ENCODE measurements around the gene ZGPAT.

The ZGPAT gene

DNA sequence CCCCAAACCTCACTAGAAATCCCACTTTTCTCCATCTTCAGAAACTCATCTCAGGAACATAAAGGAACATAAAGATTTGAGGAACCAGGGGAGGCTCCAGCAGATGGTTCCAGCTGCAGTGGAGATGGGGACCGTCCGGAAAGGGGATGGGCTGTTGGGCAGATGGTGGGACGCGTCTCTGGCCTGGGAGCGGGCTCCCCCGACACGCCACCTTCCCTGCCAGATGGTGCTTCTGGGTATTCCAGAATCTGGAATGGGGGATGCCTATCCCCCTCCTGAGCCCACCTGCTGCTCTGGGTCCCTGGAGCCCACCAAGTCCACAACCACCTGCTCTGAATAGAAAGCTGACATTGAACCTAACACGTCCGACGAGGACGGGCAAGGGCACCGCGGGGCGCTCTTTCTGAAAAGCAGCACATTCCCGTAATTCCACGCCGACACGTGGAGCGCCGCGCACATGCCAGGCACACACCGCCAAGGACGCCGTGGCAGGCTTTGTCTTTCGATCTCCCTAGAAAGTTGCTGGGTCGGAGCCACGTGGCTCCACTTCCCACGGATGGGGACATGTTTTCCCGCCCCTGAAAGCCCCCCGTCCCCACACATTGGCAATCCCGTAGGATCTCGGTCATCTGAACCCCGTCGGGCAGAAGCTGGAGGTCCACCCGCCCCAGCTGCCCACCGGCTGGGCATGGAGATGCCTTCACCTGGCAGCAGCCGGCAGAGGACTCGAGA, 59.0 kb downstream of the ZGPAT start:
- TF ChIP-seq, protein P1, sequence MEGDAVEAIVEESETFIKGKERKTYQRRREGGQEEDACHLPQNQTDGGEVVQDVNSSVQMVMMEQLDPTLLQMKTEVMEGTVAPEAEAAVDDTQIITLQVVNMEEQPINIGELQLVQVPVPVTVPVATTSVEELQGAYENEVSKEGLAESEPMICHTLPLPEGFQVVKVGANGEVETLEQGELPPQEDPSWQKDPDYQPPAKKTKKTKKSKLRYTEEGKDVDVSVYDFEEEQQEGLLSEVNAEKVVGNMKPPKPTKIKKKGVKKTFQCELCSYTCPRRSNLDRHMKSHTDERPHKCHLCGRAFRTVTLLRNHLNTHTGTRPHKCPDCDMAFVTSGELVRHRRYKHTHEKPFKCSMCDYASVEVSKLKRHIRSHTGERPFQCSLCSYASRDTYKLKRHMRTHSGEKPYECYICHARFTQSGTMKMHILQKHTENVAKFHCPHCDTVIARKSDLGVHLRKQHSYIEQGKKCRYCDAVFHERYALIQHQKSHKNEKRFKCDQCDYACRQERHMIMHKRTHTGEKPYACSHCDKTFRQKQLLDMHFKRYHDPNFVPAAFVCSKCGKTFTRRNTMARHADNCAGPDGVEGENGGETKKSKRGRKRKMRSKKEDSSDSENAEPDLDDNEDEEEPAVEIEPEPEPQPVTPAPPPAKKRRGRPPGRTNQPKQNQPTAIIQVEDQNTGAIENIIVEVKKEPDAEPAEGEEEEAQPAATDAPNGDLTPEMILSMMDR (IDR thresholded peaks at IDR 0.05; ENCODE audit: insufficient read depth, low read depth, low read length, missing control alignments) = no peak

DNA sequence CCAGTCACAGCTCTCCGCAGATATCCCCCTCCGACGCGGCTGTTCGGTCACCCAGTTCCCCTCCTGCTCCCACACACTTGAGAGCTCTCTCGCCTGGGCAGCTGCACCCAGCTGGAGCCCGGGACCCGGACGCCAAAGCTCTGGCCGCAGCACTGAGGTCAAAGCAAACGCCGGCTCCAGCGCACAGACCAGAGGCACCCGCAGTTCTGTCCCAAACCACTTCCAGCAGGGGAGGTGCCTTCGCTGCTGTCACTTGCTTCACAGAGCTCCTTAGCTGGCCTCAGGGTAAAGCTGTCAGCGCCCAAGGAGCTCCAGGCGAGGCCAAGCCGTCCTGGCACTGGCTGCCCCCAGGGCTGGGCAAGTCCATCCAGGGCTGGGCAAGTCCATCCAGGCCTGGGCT, 59.6 kb downstream of the ZGPAT start:
- TF ChIP-seq, protein P1 (IDR thresholded peaks at IDR 0.05; ENCODE audit: insufficient read depth, low read depth, low read length, missing control alignments) = no peak
- H3K4me3 ChIP-seq (ENCODE audit: low read depth, low read length) = no peak overlapping the region
- no peak for DNase-seq (ENCODE audit: low read depth)

More for the DNA sequence above, 59.0 kb downstream of the ZGPAT start:
- DNase-seq (ENCODE audit: low read depth) = no peak
- H3K4me3 ChIP-seq (ENCODE audit: low read depth, low read length) = no peak overlapping the region

DNA sequence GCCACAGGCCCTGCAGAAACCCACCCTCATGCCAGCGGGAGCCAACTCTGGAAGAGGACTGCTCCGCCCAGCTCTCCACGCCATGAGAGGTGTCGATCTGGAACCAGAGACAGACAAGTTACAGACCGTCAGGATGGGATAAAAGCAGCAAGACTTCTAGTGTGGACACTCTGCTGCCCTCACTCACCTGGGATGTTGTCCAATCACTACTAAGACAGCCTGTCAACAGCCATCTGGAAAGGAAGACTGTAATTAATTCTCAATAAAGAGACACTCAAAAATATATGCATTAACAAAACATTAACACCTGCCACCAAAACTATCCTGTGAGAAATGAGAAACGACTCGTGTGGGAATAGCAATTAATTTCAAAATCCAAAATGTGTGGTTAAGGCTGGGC, 60.0 kb downstream of the ZGPAT start:
- DNase-seq (ENCODE audit: low read depth) = no peak
- no peak overlapping the region for H3K4me3 ChIP-seq (ENCODE audit: low read depth, low read length)
- TF ChIP-seq, protein P1 (IDR thresholded peaks at IDR 0.05; ENCODE audit: insufficient read depth, low read depth, low read length, missing control alignments) = no peak

DNA sequence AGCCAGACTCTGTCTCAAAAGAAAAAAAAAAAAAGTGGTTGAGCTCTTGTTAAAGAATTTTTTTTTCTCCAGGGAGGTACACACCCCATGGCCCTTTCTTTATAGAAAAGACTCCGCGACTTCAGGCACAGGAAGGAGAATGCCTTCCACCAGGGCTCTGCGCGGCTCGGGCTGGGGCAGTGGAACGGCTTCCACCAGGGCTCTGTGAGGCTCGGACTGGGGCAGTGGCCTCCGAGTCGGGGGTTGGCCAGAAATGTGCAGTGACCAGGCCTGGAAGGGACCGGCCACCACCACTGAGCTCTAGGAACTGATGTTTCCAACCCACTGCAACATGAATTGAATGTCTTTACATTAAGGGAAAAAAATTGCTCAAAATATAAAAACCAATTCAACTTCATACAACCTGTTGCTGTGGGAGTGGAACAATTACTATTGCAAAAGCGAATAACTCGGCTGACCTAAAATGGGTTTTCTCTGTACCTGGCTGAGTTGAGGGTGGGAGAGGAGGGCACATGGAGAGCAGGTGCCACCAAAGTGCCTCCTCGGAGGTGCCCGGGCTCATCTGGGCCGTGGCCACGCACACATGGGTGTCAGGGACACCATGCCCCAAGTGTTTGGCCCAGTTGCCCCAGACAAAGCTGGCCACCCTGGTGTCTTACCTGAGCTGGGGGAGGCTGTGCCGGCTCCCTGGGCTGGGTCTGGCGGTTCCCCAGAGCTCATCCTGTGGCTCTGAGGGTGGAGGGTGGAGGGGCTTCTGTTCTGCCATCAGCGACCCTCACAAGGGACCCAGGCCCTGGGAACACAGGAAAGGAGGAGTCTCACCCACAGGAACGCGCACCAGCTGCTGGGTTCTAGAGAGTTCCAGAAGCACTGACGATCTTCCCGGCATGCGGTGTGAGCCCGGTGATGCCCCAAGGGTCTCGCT, 61.0 kb downstream of the ZGPAT start:
- no peak overlapping the region for H3K4me3 ChIP-seq (ENCODE audit: low read depth, low read length)
- TF ChIP-seq, protein P1 (IDR thresholded peaks at IDR 0.05; ENCODE audit: insufficient read depth, low read depth, low read length, missing control alignments) = no peak
- no peak for DNase-seq (ENCODE audit: low read depth)

DNA sequence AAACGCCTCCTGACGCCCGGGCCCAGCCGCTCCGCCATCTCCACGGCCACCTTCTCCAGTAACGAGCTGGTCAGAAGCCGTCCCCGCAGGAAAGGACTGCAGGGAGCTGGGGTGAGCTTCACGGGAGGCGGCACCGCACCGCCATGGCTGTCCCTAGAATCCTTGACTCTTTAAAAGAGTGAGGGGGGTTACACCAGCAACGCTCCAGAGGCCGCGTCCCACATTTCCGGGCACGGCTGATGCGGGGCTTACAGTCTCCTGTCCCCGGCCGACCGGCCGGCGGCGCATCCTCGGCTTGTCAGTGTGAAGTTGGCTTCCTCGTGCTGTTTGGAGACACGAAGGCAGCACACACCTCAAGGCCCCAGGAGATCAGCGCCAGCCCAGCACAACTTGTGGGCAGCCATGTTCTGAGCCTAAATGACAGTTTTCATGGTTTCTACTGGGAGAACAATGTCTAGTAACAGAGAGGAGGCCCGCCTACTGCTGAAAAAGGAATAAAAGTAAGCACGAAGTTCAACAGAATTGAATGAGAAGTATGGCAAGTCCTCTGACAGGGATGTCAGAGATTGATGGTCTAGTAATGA, 62.1 kb downstream of the ZGPAT start:
- H3K4me3 ChIP-seq (ENCODE audit: low read depth, low read length) = no peak overlapping the region
- no peak for DNase-seq (ENCODE audit: low read depth)
- TF ChIP-seq, protein P1 (IDR thresholded peaks at IDR 0.05; ENCODE audit: insufficient read depth, low read depth, low read length, missing control alignments) = no peak

DNA sequence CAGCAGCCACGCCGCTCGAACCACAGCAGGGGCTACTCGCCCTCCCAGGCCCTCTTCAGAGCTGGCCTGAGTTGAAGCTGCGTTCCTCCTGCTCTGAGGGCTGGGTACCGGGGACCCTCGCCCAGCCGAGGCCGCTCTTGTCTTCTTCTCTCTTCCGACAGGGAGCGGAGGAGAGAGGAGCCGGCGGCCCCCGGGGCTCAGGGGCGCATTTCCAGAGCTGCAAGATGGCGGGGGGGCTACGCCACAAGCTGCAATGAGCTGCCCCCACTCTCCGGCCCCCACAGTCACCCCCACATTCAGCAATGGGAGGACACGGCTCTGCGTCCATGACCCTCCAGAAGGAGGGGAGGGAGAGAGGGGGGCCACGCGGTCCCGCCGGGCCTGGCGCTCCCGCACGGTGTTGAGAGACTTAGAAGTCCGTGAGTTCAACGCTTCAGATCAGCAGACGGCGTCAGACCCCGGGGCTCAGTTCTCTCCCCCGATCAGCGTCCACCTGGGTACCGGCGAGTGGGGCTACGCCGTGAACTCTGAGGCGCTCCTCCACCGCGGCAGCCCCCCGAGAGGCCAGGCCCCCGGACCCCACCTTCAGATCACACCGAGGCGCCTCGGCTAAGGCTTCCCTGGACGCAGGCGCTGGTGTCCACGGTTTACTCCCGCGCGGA, 63.3 kb downstream of the ZGPAT start:
- no peak overlapping the region for H3K4me3 ChIP-seq (ENCODE audit: low read depth, low read length)
- TF ChIP-seq, protein P1 (IDR thresholded peaks at IDR 0.05; ENCODE audit: insufficient read depth, low read depth, low read length, missing control alignments) = no peak
- DNase-seq (ENCODE audit: low read depth) = no peak
